ENCODE results near the gene TYW1B. TPM values are rescaled to one million over a fixed set of nuclear protein-coding genes. Genes with fewer than 3 reads are reported as not detected.
"Not testable (repeated sequence)": the region's sequence is repeated elsewhere in the genome, so short reads cannot be mapped to it uniquely, and the experiment has no call there.

Gene TYW1B
- total RNA-seq, 2 experiments from 2014 or later = 3.4 to 3.5 TPM

GRCh38 chr7:72766994-72767393, 61.0 kb downstream of the TYW1B start:
- CTCF ChIA-PET, H3K27me3 Mint-ChIP-seq, H3K4me3 Mint-ChIP-seq, DNase-seq, H3K27ac Mint-ChIP-seq, POLR2A ChIA-PET, H3K4me1 Mint-ChIP-seq, H3K9me3 Mint-ChIP-seq: not testable (repeated sequence)
- H3K36me3 Mint-ChIP-seq (ENCODE audit: low read depth) = peaks cover 16% of the 10 kb centered on the region

GRCh38 chr7:72760602-72761001, 67.4 kb downstream of the TYW1B start:
- ChIA-PET CTCF (no interaction called here), POLR2A (no interaction called here)
- Mint-ChIP-seq H3K27me3 (no peaks in the 10 kb centered on the region), H3K4me3 (no peak overlapping the region), H3K4me1 (no peaks in the 10 kb centered on the region), H3K36me3 (ENCODE audit: low read depth) (peaks cover 12% of the 10 kb centered on the region), H3K9me3 (peaks cover 20% of the 10 kb centered on the region), H3K27ac (no peak overlapping the region)
- no peak for DNase-seq

DNA sequence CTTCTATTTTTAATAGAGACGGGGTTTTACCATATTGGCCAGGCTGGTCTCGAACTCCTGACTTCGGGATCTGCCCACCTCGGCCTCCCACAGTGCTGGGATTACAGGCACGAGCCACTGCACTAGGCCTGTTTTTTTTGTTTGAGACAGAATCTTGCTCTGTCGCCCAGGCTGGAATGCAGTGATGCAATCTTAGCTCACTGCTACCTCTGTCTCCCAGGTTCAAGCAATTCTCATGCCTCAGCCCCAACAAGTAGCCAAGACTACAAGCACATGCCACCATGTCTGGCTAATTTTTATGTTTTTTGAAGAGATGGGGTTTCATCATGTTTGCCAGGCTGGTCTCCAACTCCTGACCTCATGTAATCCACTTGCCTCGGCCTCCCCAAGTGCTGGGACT, 73.7 kb downstream of the TYW1B start:
- no peaks in the 10 kb centered on the region for H3K27me3 Mint-ChIP-seq
- H3K9me3 Mint-ChIP-seq = peaks cover 9% of the 10 kb centered on the region
- H3K27ac Mint-ChIP-seq = no peak overlapping the region
- POLR2A ChIA-PET = no interaction called here
- no peak overlapping the region for H3K4me3 Mint-ChIP-seq
- no peaks in the 10 kb centered on the region for H3K4me1 Mint-ChIP-seq
- DNase-seq = no peak
- CTCF ChIA-PET = no interaction called here
- H3K36me3 Mint-ChIP-seq (ENCODE audit: low read depth) = peaks cover 20% of the 10 kb centered on the region

GRCh38 chr7:72753781-72754180, 74.2 kb downstream of the TYW1B start:
- H3K27me3 Mint-ChIP-seq = no peaks in the 10 kb centered on the region
- H3K27ac Mint-ChIP-seq = no peak overlapping the region
- H3K36me3 Mint-ChIP-seq (ENCODE audit: low read depth) = peaks cover 18% of the 10 kb centered on the region
- peaks cover 8% of the 10 kb centered on the region for H3K9me3 Mint-ChIP-seq
- no peak overlapping the region for H3K4me3 Mint-ChIP-seq
- ChIA-PET CTCF (no interaction called here), POLR2A (no interaction called here)
- no peaks in the 10 kb centered on the region for H3K4me1 Mint-ChIP-seq
- no peak for DNase-seq

DNA sequence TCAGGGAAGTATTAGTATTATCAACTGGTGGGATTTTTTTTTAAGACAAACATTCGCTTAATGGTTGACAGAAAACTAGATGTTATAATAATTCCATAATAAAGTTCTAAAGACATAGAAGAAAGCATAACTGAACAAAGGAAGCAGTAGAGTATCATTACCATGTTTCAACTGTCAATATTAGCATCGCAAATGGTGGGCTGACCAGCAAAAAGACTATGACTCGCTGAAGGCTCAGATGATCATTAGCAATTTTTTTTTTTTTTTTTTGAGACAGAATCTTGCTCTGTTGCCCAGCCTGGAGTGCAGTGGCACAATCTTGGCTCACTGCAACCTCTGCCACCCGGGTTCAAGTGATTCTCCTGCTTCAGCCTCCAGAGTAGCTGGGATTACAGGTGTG, 74.8 kb downstream of the TYW1B start:
- DNase-seq, H3K9me3 Mint-ChIP-seq, H3K27me3 Mint-ChIP-seq, H3K4me1 Mint-ChIP-seq, H3K4me3 Mint-ChIP-seq, H3K27ac Mint-ChIP-seq, POLR2A ChIA-PET, CTCF ChIA-PET: not testable (repeated sequence)
- peaks cover 13% of the 10 kb centered on the region for H3K36me3 Mint-ChIP-seq (ENCODE audit: low read depth)

GRCh38 chr7:72751978-72752377, 76.0 kb downstream of the TYW1B start:
- peaks cover 6% of the 10 kb centered on the region for H3K9me3 Mint-ChIP-seq
- H3K4me1 Mint-ChIP-seq = no peaks in the 10 kb centered on the region
- H3K36me3 Mint-ChIP-seq (ENCODE audit: low read depth) = peaks cover 13% of the 10 kb centered on the region
- H3K27ac Mint-ChIP-seq = no peak overlapping the region
- ChIA-PET POLR2A (no interaction called here), CTCF (no interaction called here)
- H3K4me3 Mint-ChIP-seq = no peak overlapping the region
- no peaks in the 10 kb centered on the region for H3K27me3 Mint-ChIP-seq
- DNase-seq = no peak

GRCh38 chr7:72751378-72751777, 76.6 kb downstream of the TYW1B start:
- POLR2A ChIA-PET = no interaction called here
- peaks cover 5% of the 10 kb centered on the region for H3K9me3 Mint-ChIP-seq
- no peaks in the 10 kb centered on the region for H3K4me1 Mint-ChIP-seq
- no peak overlapping the region for H3K27ac Mint-ChIP-seq
- peaks cover 13% of the 10 kb centered on the region for H3K36me3 Mint-ChIP-seq (ENCODE audit: low read depth)
- CTCF ChIA-PET = no interaction called here
- H3K4me3 Mint-ChIP-seq = no peak overlapping the region
- H3K27me3 Mint-ChIP-seq = no peaks in the 10 kb centered on the region
- DNase-seq = no peak

- H3K4me1 Mint-ChIP-seq; POLR2A ChIA-PET; DNase-seq; H3K27me3 Mint-ChIP-seq; H3K36me3 Mint-ChIP-seq (ENCODE audit: low read depth); H3K27ac Mint-ChIP-seq; CTCF ChIA-PET; H3K9me3 Mint-ChIP-seq; H3K4me3 Mint-ChIP-seq: not testable (repeated sequence)
Observed at GRCh38 chr7:72748649-72749048, 79.4 kb downstream of the TYW1B start.

DNA sequence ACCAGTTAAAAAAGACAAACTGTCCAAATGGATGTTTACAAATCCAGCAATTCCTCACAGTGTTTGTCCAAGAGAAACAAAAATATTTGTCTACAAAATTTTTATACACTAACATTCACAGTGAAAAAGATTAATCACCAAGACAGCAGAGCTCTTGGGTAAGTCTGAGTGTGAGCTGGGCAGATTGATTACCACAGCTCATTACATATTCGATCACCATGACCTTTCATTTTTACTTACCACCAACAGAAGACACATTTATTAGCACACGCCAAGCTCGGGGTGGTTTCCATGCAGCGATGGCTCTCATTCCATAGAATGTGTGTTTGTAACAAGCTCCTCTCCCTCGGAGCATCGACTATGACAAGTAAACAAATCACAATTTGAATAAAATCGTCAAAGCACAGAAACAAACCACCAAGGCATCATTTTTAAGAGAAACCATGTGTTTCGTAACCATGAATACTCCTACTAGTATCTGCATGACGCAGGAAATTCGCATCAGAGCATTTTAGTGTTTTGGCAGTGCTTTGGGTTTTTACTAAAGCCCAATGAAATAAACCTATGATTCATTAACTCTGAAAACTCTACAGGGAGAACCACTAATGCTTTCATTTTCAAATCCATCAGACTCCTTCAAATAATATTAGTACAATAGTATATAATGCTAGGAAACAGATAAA, 83.6 kb downstream of the TYW1B start:
- H3K36me3 Mint-ChIP-seq (ENCODE audit: low read depth) = peaks cover 16% of the 10 kb centered on the region
- H3K4me1 Mint-ChIP-seq, CTCF ChIA-PET, DNase-seq, H3K27ac Mint-ChIP-seq, POLR2A ChIA-PET, H3K4me3 Mint-ChIP-seq, H3K27me3 Mint-ChIP-seq: not testable (repeated sequence)
- H3K9me3 Mint-ChIP-seq = peaks cover 13% of the 10 kb centered on the region

DNA sequence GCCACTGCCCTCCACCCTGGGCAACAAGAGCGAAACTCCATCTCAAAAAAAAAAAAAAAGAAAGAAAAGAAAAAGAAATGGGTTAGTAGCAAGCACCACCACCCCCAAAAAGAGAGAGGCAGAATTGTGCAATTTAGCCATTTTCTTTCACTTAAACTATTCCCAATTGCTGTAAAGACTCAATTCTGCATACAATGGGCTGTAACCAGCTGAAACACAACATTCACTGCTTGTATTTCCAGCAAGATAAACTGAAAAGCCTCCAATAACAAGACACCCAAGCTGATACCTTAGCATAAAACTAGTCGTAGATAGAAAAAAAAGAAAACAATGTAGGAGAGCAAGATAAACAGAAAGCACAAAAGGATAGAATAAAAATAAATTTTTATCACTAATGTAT, 84.2 kb downstream of the TYW1B start:
- CTCF ChIA-PET, H3K4me1 Mint-ChIP-seq, DNase-seq, H3K27ac Mint-ChIP-seq, POLR2A ChIA-PET, H3K4me3 Mint-ChIP-seq, H3K27me3 Mint-ChIP-seq: not testable (repeated sequence)
- H3K36me3 Mint-ChIP-seq (ENCODE audit: low read depth) = peaks cover 16% of the 10 kb centered on the region
- H3K9me3 Mint-ChIP-seq = peaks cover 13% of the 10 kb centered on the region

DNA sequence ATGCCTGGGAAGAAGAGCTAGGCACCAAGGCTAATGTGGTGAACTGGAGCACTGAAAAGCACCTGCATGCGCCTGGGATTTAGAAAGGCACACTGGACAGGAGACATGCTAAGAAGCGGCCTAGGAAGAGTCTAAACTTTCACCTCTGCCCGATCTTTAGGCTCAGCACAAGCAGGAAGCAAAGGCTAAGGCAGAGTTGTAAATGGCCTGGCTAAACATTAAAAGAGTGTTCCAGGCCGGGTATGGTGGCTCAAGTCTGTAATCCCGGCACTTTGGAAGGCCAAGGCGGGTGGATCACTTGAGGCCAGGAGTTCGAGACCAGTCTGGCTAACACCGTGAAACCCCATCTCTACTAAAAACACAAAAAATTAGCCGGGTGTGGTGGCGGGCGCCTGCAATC, 88.3 kb downstream of the TYW1B start:
- H3K4me3 Mint-ChIP-seq, H3K27me3 Mint-ChIP-seq, DNase-seq, CTCF ChIA-PET, POLR2A ChIA-PET, H3K4me1 Mint-ChIP-seq, H3K27ac Mint-ChIP-seq: not testable (repeated sequence)
- peaks cover 21% of the 10 kb centered on the region for H3K9me3 Mint-ChIP-seq
- H3K36me3 Mint-ChIP-seq (ENCODE audit: low read depth) = peaks cover 36% of the 10 kb centered on the region

- H3K4me3 Mint-ChIP-seq, H3K27ac Mint-ChIP-seq, CTCF ChIA-PET, DNase-seq, POLR2A ChIA-PET, H3K4me1 Mint-ChIP-seq, H3K27me3 Mint-ChIP-seq: not testable (repeated sequence)
- H3K36me3 Mint-ChIP-seq (ENCODE audit: low read depth) = peaks cover 48% of the 10 kb centered on the region
- H3K9me3 Mint-ChIP-seq = peaks cover 30% of the 10 kb centered on the region
Observed at GRCh38 chr7:72735855-72736254, 92.1 kb downstream of the TYW1B start.

DNA sequence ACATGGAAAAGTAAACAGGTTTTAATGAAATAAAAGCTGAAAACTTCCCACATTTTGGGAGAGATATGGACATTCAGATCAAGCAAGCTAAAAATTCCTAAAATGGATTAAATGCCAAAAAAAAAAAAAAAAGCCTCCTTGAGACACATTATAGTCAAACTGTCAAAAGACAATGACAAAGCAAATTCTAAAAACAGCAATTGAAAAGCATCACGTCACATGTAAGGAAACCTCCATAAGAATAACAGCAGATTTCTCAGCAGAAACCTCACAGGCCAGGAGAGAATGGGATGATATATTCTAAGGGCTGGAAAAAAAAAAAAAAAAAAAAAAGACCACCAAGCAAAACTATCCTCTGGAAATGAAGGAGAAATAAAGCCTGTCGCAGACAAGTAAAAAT, 97.2 kb downstream of the TYW1B start:
- POLR2A ChIA-PET, CTCF ChIA-PET, H3K27ac Mint-ChIP-seq, H3K4me3 Mint-ChIP-seq, H3K4me1 Mint-ChIP-seq, DNase-seq, H3K27me3 Mint-ChIP-seq: not testable (repeated sequence)
- peaks cover 25% of the 10 kb centered on the region for H3K9me3 Mint-ChIP-seq
- peaks cover 64% of the 10 kb centered on the region for H3K36me3 Mint-ChIP-seq (ENCODE audit: low read depth)

DNA sequence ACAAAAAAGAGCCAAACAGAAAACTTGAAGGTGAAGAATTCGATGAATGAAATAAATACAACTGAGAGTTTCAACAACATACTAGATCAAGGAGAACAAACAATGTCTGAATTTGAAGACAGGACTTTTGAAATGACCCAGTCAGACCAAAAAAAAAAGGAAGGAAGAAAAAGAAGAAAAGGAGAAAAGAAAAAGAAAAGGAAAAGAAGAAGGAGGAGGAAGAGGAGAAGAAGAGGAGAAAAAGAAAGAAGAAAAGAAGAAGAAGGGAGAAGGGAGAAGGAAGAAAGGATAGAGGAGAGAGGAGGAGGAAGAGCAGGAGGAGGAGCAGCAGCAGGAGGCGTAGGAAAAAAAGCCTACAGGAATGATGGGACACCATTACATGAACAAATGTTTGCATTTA, 97.6 kb downstream of the TYW1B start:
- H3K4me3 Mint-ChIP-seq, H3K27ac Mint-ChIP-seq, H3K4me1 Mint-ChIP-seq, CTCF ChIA-PET, POLR2A ChIA-PET, DNase-seq, H3K27me3 Mint-ChIP-seq: not testable (repeated sequence)
- Mint-ChIP-seq H3K9me3 (peaks cover 25% of the 10 kb centered on the region), H3K36me3 (ENCODE audit: low read depth) (peaks cover 64% of the 10 kb centered on the region)

DNA sequence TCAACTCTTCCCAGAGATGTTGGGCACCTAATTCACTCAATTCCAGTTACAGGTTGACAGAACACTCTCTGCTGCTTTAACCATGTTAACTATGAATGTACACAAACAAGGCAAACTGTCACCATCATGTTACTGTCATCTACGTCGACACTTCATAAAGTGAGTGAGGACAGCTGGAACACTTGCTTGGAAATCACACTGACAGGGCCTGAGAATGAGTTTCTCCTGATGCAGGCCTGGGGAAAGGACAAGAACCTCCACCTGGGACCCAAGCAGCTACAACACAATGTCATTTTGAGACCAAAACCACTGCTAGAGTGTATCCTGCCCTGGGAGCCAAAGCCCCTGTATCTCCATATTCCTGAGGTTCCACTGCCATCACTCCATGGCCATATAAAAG, 98.9 kb downstream of the TYW1B start:
- POLR2A ChIA-PET, CTCF ChIA-PET, H3K27ac Mint-ChIP-seq, H3K4me1 Mint-ChIP-seq, H3K4me3 Mint-ChIP-seq, H3K27me3 Mint-ChIP-seq, DNase-seq: not testable (repeated sequence)
- Mint-ChIP-seq H3K36me3 (ENCODE audit: low read depth) (peaks cover 55% of the 10 kb centered on the region), H3K9me3 (peaks cover 15% of the 10 kb centered on the region)

Data from activated CD4-positive, alpha-beta memory T cell treated with anti-CD3 and anti-CD28 coated beads, Interleukin-2, amount 10 ng/mL, durations not matched to agents 7 days and 5 days (primary cell).